OCI-LY3 (cell line): Measurements from ENCODE around the gene MYH15.

Experiments
- H2AFZ ChIP-seq: fragments of 200-600, 300-600 bp; shearing (Covaris generic); 2 replicates; pipeline ENCODE4 v1.6.0; 2014; ENCODE audit warnings: antibody characterized with exemption, low read depth, low read length
- H3K27ac ChIP-seq: fragments of 200-600, 300-600 bp; sonication (generic); 2 replicates; pipeline ENCODE4 v1.5.1; 2014; ENCODE audit warnings: mild to moderate bottlenecking, low read length, moderate library complexity, mixed read lengths
- H3K27me3 ChIP-seq: fragments of 200-600, 300-600 bp; sonication (generic); 2 replicates; pipeline ENCODE4 v1.6.1; 2014; ENCODE audit warnings: low read depth, low read length, mixed read lengths
- H3K36me3 ChIP-seq: fragments of 200-600, 300-600 bp; sonication (generic); replicated peaks from 2 replicates; pipeline ENCODE3; 2014; ENCODE audit warnings: low read depth, low read length, mixed read lengths
- H3K4me1 ChIP-seq: fragments of 300-600, 200-600 bp; sonication (generic); 2 replicates; pipeline ENCODE4 v1.6.1; 2014; ENCODE audit warnings: low read length, mixed read lengths
- H3K4me2 ChIP-seq: fragments of 200-600, 300-600 bp; sonication (generic); 2 replicates; pipeline ENCODE4 v1.6.1; 2014; ENCODE audit warnings: low read length, mixed read lengths
- H3K4me3 ChIP-seq: fragments of 300-600, 200-600 bp; sonication (generic); 2 replicates; pipeline ENCODE4 v1.5.1; 2014; ENCODE audit warnings: antibody characterized with exemption, mild to moderate bottlenecking, low read length, moderate library complexity
- H3K79me2 ChIP-seq: fragments of 300-600, 200-600 bp; shearing (Covaris generic); 2 replicates; pipeline ENCODE4 v1.6.1; 2014; ENCODE audit warnings: mild to moderate bottlenecking, low read length, mixed read lengths
- H3K9ac ChIP-seq: fragments of 300-600, 200-600 bp; shearing (Covaris generic); 2 replicates; pipeline ENCODE4 v1.6.0; 2014; ENCODE audit warnings: mild to moderate bottlenecking, low read length, moderate library complexity
- H3K9me3 ChIP-seq: fragments of 200-600, 300-600 bp; shearing (Covaris generic); 2 replicates; pipeline ENCODE4 v1.6.1; 2014; ENCODE audit warnings: low read length, mixed read lengths; ENCODE audit not compliant: insufficient read depth
- H4K20me1 ChIP-seq: fragments of 200-600, 300-600 bp; sonication (generic); 2 replicates; pipeline ENCODE4 v1.6.1; 2016; ENCODE audit warnings: low read length, mixed read lengths; ENCODE audit not compliant: insufficient read depth
- EZH2phosphoT487 ChIP-seq: fragments of 200-600 bp; shearing (Covaris generic); IDR thresholded peaks from 2 replicates; pipeline ENCODE4 v1.6.1; 2018; ENCODE audit warnings: antibody characterized with exemption, mixed run types, low read depth
- TF ChIP-seq, protein P1 (sequence below): fragments of 200-600, 300-600 bp; sonication (generic); IDR thresholded peaks from 2 replicates; pipeline ENCODE4 v1.5.1; 2014; ENCODE audit warnings: antibody characterized with exemption, low read length, low read depth

MYH15 gene

DNA sequence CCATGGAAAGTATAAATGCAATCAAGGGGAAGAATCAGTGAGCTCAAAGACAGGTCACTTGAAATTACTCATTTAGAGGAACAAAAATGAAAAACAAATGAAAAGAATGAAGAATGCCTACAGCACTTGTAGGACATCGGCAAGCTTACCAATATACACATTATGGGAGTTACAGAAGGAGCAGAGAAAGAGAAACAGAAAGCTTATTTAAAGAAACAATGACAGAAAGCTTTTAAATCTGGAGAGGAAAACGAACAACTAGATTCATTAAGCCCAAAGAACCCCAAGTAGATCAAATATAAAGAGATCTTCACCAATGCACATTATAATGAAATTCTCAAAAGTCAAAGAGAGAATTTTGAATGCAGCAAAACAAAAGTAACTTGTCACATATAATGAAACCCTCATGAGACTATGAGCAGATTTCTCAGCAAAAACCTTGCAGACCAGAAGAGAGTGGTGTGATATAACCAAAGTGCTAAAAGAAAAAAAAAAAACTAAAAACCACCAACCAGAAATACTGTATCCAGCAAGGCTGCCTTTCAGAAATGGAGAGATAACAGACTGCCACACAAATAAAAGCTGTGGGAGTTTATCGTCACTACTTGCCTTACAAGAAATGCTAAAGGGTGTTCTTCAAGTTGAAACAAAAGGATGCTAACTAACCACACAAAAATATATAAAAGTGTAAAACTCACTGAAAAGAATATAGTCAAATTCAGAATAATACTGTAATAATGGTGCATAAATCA, 63.1 kb downstream of the MYH15 start:
- no peak overlapping the region for H3K27ac ChIP-seq
- TF ChIP-seq EZH2phosphoT487: no peak
- TF ChIP-seq, protein P1, sequence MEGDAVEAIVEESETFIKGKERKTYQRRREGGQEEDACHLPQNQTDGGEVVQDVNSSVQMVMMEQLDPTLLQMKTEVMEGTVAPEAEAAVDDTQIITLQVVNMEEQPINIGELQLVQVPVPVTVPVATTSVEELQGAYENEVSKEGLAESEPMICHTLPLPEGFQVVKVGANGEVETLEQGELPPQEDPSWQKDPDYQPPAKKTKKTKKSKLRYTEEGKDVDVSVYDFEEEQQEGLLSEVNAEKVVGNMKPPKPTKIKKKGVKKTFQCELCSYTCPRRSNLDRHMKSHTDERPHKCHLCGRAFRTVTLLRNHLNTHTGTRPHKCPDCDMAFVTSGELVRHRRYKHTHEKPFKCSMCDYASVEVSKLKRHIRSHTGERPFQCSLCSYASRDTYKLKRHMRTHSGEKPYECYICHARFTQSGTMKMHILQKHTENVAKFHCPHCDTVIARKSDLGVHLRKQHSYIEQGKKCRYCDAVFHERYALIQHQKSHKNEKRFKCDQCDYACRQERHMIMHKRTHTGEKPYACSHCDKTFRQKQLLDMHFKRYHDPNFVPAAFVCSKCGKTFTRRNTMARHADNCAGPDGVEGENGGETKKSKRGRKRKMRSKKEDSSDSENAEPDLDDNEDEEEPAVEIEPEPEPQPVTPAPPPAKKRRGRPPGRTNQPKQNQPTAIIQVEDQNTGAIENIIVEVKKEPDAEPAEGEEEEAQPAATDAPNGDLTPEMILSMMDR: no peak

DNA sequence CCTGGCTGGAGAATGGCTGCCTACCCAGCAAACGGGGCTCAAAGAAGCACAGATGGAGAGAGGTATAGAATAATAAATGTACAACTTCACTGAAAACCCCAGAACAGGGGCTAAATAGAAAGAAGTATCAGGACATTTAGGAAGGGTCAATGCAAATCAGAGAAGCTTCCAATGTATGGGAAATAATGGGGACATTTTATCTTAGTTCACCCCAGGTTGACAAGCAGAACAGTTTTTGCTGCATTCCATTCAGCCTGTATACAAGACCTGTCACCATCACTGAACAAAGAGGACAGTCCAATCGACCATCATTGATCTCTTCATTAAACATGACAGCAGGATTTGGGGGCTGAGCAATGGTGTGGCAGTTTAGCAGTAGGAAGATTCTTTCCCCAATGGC, 68.1 kb downstream of the MYH15 start:
- Histone ChIP-seq H3K9me3 (peaks cover 12% of the 10 kb centered on the region; the same call in 1 of the 2 replicates), H4K20me1 (no peaks in the 10 kb centered on the region), H3K4me3 (no peak overlapping the region), H3K4me2 (no peak overlapping the region), H3K9ac (no peak overlapping the region), H3K36me3 (peaks cover 11% of the 10 kb centered on the region), H3K27ac (no peak overlapping the region), H2AFZ (no peak overlapping the region), H3K4me1 (no peaks in the 10 kb centered on the region), H3K79me2 (no peaks in the 10 kb centered on the region), H3K27me3 (no peaks in the 10 kb centered on the region)
- TF ChIP-seq, protein P1: no peak
- no peak for TF ChIP-seq EZH2phosphoT487

More for the DNA sequence above, 63.1 kb downstream of the MYH15 start:
- Histone ChIP-seq H3K9me3 (peaks cover 15% of the 10 kb centered on the region; the same call in 1 of the 2 replicates), H3K4me1 (peaks cover 6% of the 10 kb centered on the region; the same call in 1 of the 2 replicates), H3K4me2 (no peak overlapping the region), H3K4me3 (no peak overlapping the region), H3K79me2 (no peaks in the 10 kb centered on the region), H4K20me1 (no peaks in the 10 kb centered on the region), H3K36me3 (peaks cover 14% of the 10 kb centered on the region), H2AFZ (no peak overlapping the region), H3K9ac (no peak overlapping the region), H3K27me3 (no peaks in the 10 kb centered on the region)

DNA sequence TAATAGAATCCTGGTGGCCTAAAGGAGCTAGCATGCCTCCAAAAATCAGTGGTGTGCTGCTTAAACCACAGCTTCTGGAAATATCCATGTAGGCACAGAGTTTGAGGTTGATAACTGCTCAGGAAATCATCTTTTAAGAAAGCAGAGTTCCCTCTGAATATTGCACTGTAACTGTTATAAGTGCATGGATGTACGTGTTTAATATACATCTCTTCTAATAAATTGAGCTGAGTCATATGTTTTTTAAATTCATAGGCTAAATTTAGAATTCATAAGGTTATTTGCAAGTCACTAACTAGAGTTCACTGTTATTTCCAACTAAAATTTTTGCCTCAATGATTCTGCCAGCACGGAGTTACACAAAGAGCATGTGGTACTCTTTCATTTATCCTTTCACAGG, 68.9 kb downstream of the MYH15 start:
- Histone ChIP-seq H3K36me3 (peaks cover 6% of the 10 kb centered on the region), H2AFZ (no peak overlapping the region), H3K27ac (no peak overlapping the region), H3K9ac (no peak overlapping the region), H3K27me3 (no peaks in the 10 kb centered on the region), H3K9me3 (peaks cover 5% of the 10 kb centered on the region; the same call in 1 of the 2 replicates), H3K4me3 (no peak overlapping the region), H4K20me1 (no peaks in the 10 kb centered on the region), H3K4me1 (no peaks in the 10 kb centered on the region), H3K4me2 (no peak overlapping the region), H3K79me2 (no peaks in the 10 kb centered on the region)
- no peak for TF ChIP-seq EZH2phosphoT487
- TF ChIP-seq, protein P1: no peak

DNA sequence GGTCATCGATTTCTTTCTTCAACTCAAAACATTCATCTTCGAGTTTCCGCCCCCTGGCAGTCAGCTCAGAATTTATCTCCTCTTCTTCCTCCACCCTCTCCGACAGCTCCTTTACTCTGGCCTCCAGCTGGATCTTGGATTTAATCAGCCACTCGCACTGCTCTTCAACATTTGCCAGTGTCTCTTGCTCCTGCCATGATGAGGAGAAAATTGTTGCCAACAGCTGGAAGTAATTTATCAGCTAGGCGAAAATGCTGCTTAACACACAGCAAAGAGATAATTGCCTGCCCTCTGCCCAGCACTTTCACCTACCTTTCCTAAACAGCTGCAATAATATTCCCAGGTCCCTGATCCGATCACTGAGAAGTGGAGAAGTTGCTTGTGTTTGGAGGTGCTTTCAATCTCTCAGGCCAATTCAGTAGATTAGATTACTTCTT, 69.3 kb downstream of the MYH15 start:
- H3K27ac ChIP-seq: no peak overlapping the region
- peaks cover under 1% of the 10 kb centered on the region; the same call in 1 of the 2 replicates for H3K9me3 ChIP-seq
- H4K20me1 ChIP-seq: no peaks in the 10 kb centered on the region
- H3K79me2 ChIP-seq: no peaks in the 10 kb centered on the region
- H3K9ac ChIP-seq: no peak overlapping the region
- no peaks in the 10 kb centered on the region for H3K27me3 ChIP-seq
- H3K4me3 ChIP-seq: no peak overlapping the region
- TF ChIP-seq EZH2phosphoT487: no peak
- TF ChIP-seq, protein P1: no peak
- no peak overlapping the region for H2AFZ ChIP-seq
- no peak overlapping the region for H3K4me2 ChIP-seq
- H3K36me3 ChIP-seq: peaks cover 2% of the 10 kb centered on the region
- H3K4me1 ChIP-seq: no peaks in the 10 kb centered on the region
